Lower lobe of right lung (tissue), 2 donors: ENCODE results near the gene SAYSD1. TPM values are rescaled to one million over a fixed set of nuclear protein-coding genes. Genes with fewer than 3 reads are reported as not detected.

Source experiments
- ATAC-seq, 2 donors: fragments of 200-7000 bp; cut with Tn5 transposase; one replicate each; pipeline ENCODE4 v1.9.1; 2020 to 2022; ENCODE audit warnings: mild to moderate bottlenecking in 2 of 2, moderate library complexity in 2 of 2
- DNase-seq: peaks from one replicate; pipeline ENCODE4 v3.0.0-alpha.2; 2020
- H3K27ac ChIP-seq: fragments of 200-600 bp; one replicate; pipeline ENCODE4 v1.8.0; 2022
- H3K27me3 ChIP-seq: fragments of 200-600 bp; one replicate; pipeline ENCODE4 v1.8.0; 2022; ENCODE audit warnings: low read depth
- H3K36me3 ChIP-seq: fragments of 200-600 bp; one replicate; pipeline ENCODE4 v1.8.0; 2022; ENCODE audit warnings: mild to moderate bottlenecking
- H3K4me1 ChIP-seq: fragments of 200-600 bp; one replicate; pipeline ENCODE4 v1.8.0; 2022
- H3K4me3 ChIP-seq: fragments of 200-600 bp; one replicate; pipeline ENCODE4 v1.8.0; 2022; ENCODE audit warnings: mild to moderate bottlenecking
- H3K9me3 ChIP-seq: fragments of 200-600 bp; one replicate; pipeline ENCODE4 v1.8.0; 2022
- CTCF ChIP-seq: fragments of 200-600 bp; IDR thresholded peaks from one replicate; pipeline ENCODE4 v1.8.0; 2022; ENCODE audit warnings: antibody characterized with exemption, mild to moderate bottlenecking
- intact Hi-C: fragments of 100-400 bp; cut with DNase I; formaldehyde crosslinking; loops from one replicate; pipeline ENCODE4 v1.11.0; 2022
- total RNA-seq: library from RNA; stranded (reverse); fragmentation: NEBNext Ultra II Directional; extraction: Animal tissue kit (Norgen Biotek cat#: 25700); gene quantifications from one replicate; pipeline ENCODE4 v1.2.1, GENCODE V29; 2021
- donor health status: DM: no; HTN: yes; CAD: no; lungs with severe emphysema.

The SAYSD1 gene
- total RNA-seq, 1 donor from 2014 or later, result 15.5 TPM

- Histone ChIP-seq H3K9me3 (no peaks in the 10 kb centered on the region), H3K36me3 (no peaks in the 10 kb centered on the region), H3K27ac (no peak overlapping the region), H3K4me3 (no peak overlapping the region), H3K27me3 (peaks cover 4% of the 10 kb centered on the region), H3K4me1 (peaks cover 9% of the 10 kb centered on the region)
- DNase-seq, result no peak
- intact Hi-C loops, result no loop called here
- no peak for TF ChIP-seq CTCF
- ATAC-seq, result no peak
Observed at GRCh38 chr6:39090036-39090435, 24.9 kb downstream of the SAYSD1 start.

- Histone ChIP-seq H3K4me1 (peaks cover 9% of the 10 kb centered on the region), H3K27ac (no peak overlapping the region), H3K27me3 (peaks cover 4% of the 10 kb centered on the region), H3K9me3 (no peaks in the 10 kb centered on the region), H3K36me3 (no peaks in the 10 kb centered on the region), H3K4me3 (no peak overlapping the region)
- DNase-seq, result no peak
- TF ChIP-seq CTCF, result peak; percentile 46
- intact Hi-C loops, result no loop called here
- peak; percentile 66 to 71 for ATAC-seq
Observed at GRCh38 chr6:39088331-39088730, 26.7 kb downstream of the SAYSD1 start.

GRCh38 chr6:39087197-39087596 is 27.8 kb downstream of the SAYSD1 start:
- no peak for ATAC-seq
- no peak overlapping the region for H3K27ac ChIP-seq
- no peak for DNase-seq
- TF ChIP-seq CTCF, result no peak
- no peak overlapping the region for H3K4me3 ChIP-seq
- peaks cover 9% of the 10 kb centered on the region for H3K4me1 ChIP-seq
- intact Hi-C loops, result no loop called here
- no peaks in the 10 kb centered on the region for H3K9me3 ChIP-seq
- H3K36me3 ChIP-seq, result no peaks in the 10 kb centered on the region
- peaks cover 4% of the 10 kb centered on the region for H3K27me3 ChIP-seq

- Histone ChIP-seq H3K9me3 (no peaks in the 10 kb centered on the region), H3K4me1 (peaks cover 9% of the 10 kb centered on the region), H3K27me3 (peaks cover 4% of the 10 kb centered on the region), H3K36me3 (no peaks in the 10 kb centered on the region), H3K27ac (no peak overlapping the region), H3K4me3 (no peak overlapping the region)
- intact Hi-C loops, result no loop called here
- ATAC-seq (no peak), DNase-seq (no peak)
- TF ChIP-seq CTCF, result no peak
Observed at GRCh38 chr6:39086711-39087110, 28.3 kb downstream of the SAYSD1 start.

GRCh38 chr6:39086294-39086693 is 28.7 kb downstream of the SAYSD1 start:
- Histone ChIP-seq H3K27ac (no peak overlapping the region), H3K36me3 (no peaks in the 10 kb centered on the region), H3K4me1 (peaks cover 9% of the 10 kb centered on the region), H3K27me3 (peaks cover 4% of the 10 kb centered on the region), H3K9me3 (no peaks in the 10 kb centered on the region), H3K4me3 (no peak overlapping the region)
- DNase-seq (no peak), ATAC-seq (no peak)
- no peak for TF ChIP-seq CTCF
- intact Hi-C loops, result no loop called here
